Endodermal cell (in vitro differentiated cells): ENCODE measurements around the gene KCNA2. TPM values are rescaled to one million over a fixed set of nuclear protein-coding genes. Genes with fewer than 3 reads are reported as not detected.

Source experiments
- DNase-seq: peaks from one replicate; pipeline ENCODE4 v3.0.0-alpha.2; 2017
- H3K27ac ChIP-seq: 2 replicates; pipeline ENCODE4 v1.5.1; 2013; ENCODE audit warnings: mild to moderate bottlenecking, low read depth, low read length, moderate library complexity
- H3K27me3 ChIP-seq: 2 replicates; pipeline ENCODE4 v1.6.1; 2013; ENCODE audit warnings: mild to moderate bottlenecking, low read length, moderate library complexity; ENCODE audit not compliant: insufficient read depth, control insufficient read depth, poor library complexity, severe bottlenecking
- H3K36me3 ChIP-seq: 2 replicates; pipeline ENCODE4 v1.7.0; 2013; ENCODE audit warnings: mild to moderate bottlenecking, low read length, moderate library complexity; ENCODE audit not compliant: control insufficient read depth, insufficient read depth
- H3K4me1 ChIP-seq: one replicate; pipeline ENCODE4 v1.7.0; 2013; ENCODE audit warnings: low read length; ENCODE audit not compliant: control insufficient read depth, insufficient read depth
- H3K4me3 ChIP-seq: 2 replicates; pipeline ENCODE4 v1.5.1; 2013; ENCODE audit warnings: mild to moderate bottlenecking, low read length, moderate library complexity
- H3K9ac ChIP-seq: 2 replicates; pipeline ENCODE4 v1.6.1; 2013; ENCODE audit warnings: mild to moderate bottlenecking, low read length, moderate library complexity; ENCODE audit not compliant: poor library complexity, severe bottlenecking; ENCODE audit errors: extremely low read depth
- H3K9me3 ChIP-seq: 2 replicates; pipeline ENCODE4 v1.6.1; 2013; ENCODE audit warnings: mild to moderate bottlenecking, low read length, moderate library complexity; ENCODE audit not compliant: control insufficient read depth
- H3K27ac Mint-ChIP-seq: 2 replicates; pipeline ENCODE4 v1.8.0; 2020; ENCODE audit warnings: mixed read lengths
- H3K27me3 Mint-ChIP-seq: 2 replicates; pipeline ENCODE4 v1.8.0; 2021; ENCODE audit warnings: mild to moderate bottlenecking, mixed read lengths; ENCODE audit not compliant: insufficient read depth
- H3K36me3 Mint-ChIP-seq: 2 replicates; pipeline ENCODE4 v1.8.0; 2020; ENCODE audit warnings: low read depth, mixed read lengths
- H3K4me1 Mint-ChIP-seq: 2 replicates; pipeline ENCODE4 v1.8.0; 2020; ENCODE audit warnings: mixed read lengths
- H3K4me3 Mint-ChIP-seq: 2 replicates; pipeline ENCODE4 v1.8.0; 2020; ENCODE audit warnings: mild to moderate bottlenecking, moderate library complexity, mixed read lengths
- H3K9me3 Mint-ChIP-seq: 2 replicates; pipeline ENCODE4 v1.8.0; 2020; ENCODE audit warnings: mild to moderate bottlenecking, mixed read lengths
- CTCF ChIP-seq: fragments of 200-600 bp; sonication (generic); conservative IDR thresholded peaks from 2 replicates; pipeline ENCODE4 v1.5.0; 2021; ENCODE audit warnings: antibody characterized with exemption, mild to moderate bottlenecking
- WGBS, 2 experiments: methylation state at CpG; one replicate each; pipeline versions ENCODE4 v1.1.5 to v1.1.7; 2013; ENCODE audit warnings: missing lambda C conversion rate in 2 of 2, mixed read lengths in 1 of 2; ENCODE audit not compliant: insufficient coverage in 1 of 2, insufficient read length in 1 of 2; 5-methylcytosine and 5-hydroxymethylcytosine counted together
- total RNA-seq, 2 donors: library from RNA; stranded (reverse); fragmentation: NEBNext Ultra II Directional in 1 of 2; extraction: Animal tissue kit (Norgen Biotek cat#: 25700) in 1 of 2; gene quantifications; 2 replicates in 1 of 2; 3 replicates in 1 of 2; pipeline ENCODE4 v1.2.1, GENCODE V29; 2021

Gene KCNA2
- total RNA-seq, 2 donors from 2014 or later, result 0.11 to 0.57 TPM

GRCh38 chr1:110616587-110616986, 10.4 kb upstream of the KCNA2 start:
- H3K27me3 Mint-ChIP-seq, result peaks cover 79% of the 10 kb centered on the region
- H3K4me3 ChIP-seq, result no peak overlapping the region

GRCh38 chr1:110615548-110616130, 9.5 kb upstream of the KCNA2 start:
- Histone ChIP-seq H3K27ac (no peak overlapping the region), H3K9ac (no peak overlapping the region), H3K4me3 (no peak overlapping the region), H3K9me3 (no peaks in the 10 kb centered on the region), H3K4me1 (no peaks in the 10 kb centered on the region), H3K36me3 (no peaks in the 10 kb centered on the region), H3K27me3 (peaks cover 85% of the 10 kb centered on the region)
- TF ChIP-seq CTCF, result peak; percentile 89
- no peak overlapping the region for H3K27ac Mint-ChIP-seq
- H3K9me3 Mint-ChIP-seq, result no peaks in the 10 kb centered on the region
- no peaks in the 10 kb centered on the region for H3K36me3 Mint-ChIP-seq
- H3K4me3 Mint-ChIP-seq, result no peak overlapping the region
- peaks cover 74% of the 10 kb centered on the region for H3K27me3 Mint-ChIP-seq
- WGBS, 2 experiments, result 30 to 38% methylated on average over 6 to 9 of the region's 9 CpGs
- H3K4me1 Mint-ChIP-seq, result peaks cover 10% of the 10 kb centered on the region
- peak; percentile 93 for DNase-seq

More at GRCh38 chr1:110616587-110616986, 10.4 kb upstream of the KCNA2 start:
- Histone ChIP-seq H3K9ac (no peak overlapping the region), H3K9me3 (no peaks in the 10 kb centered on the region), H3K36me3 (no peaks in the 10 kb centered on the region), H3K27me3 (peaks cover 85% of the 10 kb centered on the region), H3K27ac (no peak overlapping the region), H3K4me1 (no peaks in the 10 kb centered on the region)
- DNase-seq, result peak; percentile 41
- Mint-ChIP-seq H3K27ac (no peak overlapping the region), H3K4me1 (peaks cover 10% of the 10 kb centered on the region), H3K4me3 (no peak overlapping the region), H3K9me3 (no peaks in the 10 kb centered on the region), H3K36me3 (no peaks in the 10 kb centered on the region)
- WGBS, 2 experiments, result 81% methylated on average over 3 of the region's 3 CpGs; no CpG with 5 or more reads in 1 of the 2 experiments
- no peak for TF ChIP-seq CTCF

- Histone ChIP-seq H3K27me3 (peaks cover 96% of the 10 kb centered on the region), H3K36me3 (no peaks in the 10 kb centered on the region), H3K9me3 (no peaks in the 10 kb centered on the region), H3K27ac (no peak overlapping the region), H3K9ac (no peak overlapping the region), H3K4me3 (no peak overlapping the region), H3K4me1 (peaks cover 7% of the 10 kb centered on the region)
- Mint-ChIP-seq H3K9me3 (no peaks in the 10 kb centered on the region), H3K4me1 (peaks cover 9% of the 10 kb centered on the region), H3K36me3 (no peaks in the 10 kb centered on the region), H3K27ac (no peak overlapping the region), H3K4me3 (no peak overlapping the region), H3K27me3 (peaks cover 83% of the 10 kb centered on the region)
- WGBS, 2 experiments, result 84 to 87% methylated on average over 9 to 10 of the region's 10 CpGs
- DNase-seq, result peak; percentile 38
- no peak for TF ChIP-seq CTCF
Measured at GRCh38 chr1:110612060-110612745, 6.0 kb upstream of the KCNA2 start.
